ENCODE data around the gene CDH6. TPM values are rescaled to one million over a fixed set of nuclear protein-coding genes. Genes with fewer than 3 reads are reported as not detected.

The CDH6 gene
- total and polyA plus RNA-seq, 2 of the 13 experiments (the other 11 are each of a cell fraction or from before 2014, with no cell fraction given), result not detected

DNA sequence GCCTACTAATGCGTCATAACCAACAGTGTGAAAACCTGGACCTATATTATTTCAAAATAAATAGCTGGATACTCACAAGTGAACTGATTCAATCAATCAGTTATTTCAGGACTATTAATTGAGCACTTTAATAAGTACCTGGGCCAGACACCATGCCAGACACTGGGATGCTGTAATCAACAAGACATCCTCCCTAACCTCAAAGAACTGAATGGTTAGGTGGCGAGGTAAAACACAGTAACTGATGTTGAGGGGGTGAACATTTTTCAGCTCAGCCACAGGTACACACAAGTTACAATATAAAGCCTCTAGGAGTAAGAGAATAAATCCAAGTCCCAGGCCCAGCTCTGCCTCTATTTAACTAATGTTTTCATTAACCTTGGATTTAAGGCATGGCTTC is 24.0 kb downstream of the CDH6 start:
- no peak for DNase-seq (ENCODE audit: low spot score)
- 36% methylated on average over 2 of the region's 2 CpGs for WGBS (ENCODE audit: low lambda C conversion rate)
- Histone ChIP-seq H3K27ac (ENCODE audit: extremely low read length, insufficient read depth, low read length) (no peak overlapping the region), H3K9ac (ENCODE audit: insufficient read depth, low read depth, low read length) (no peak overlapping the region), H3K4me2 (ENCODE audit: low read depth, low read length) (no peak overlapping the region), H4K20me1 (ENCODE audit: insufficient read depth, low read length) (no peaks in the 10 kb centered on the region), H3K27me3 (ENCODE audit: control insufficient read depth in 1 of 2, insufficient read depth in 2 of 2, low read length in 2 of 2) (no peaks in the 10 kb centered on the region), H3K4me1 (ENCODE audit: insufficient read depth, low read length) (peaks cover 13% of the 10 kb centered on the region), H3K9me3 (ENCODE audit: low read length) (no peaks in the 10 kb centered on the region), H3K36me3 (replicated peaks in 1 of 2; ENCODE audit: control insufficient read depth in 1 of 2, insufficient read depth in 2 of 2, low read length in 2 of 2) (no peaks in the 10 kb centered on the region), H3K4me3 (replicated peaks in 1 of 3; ENCODE audit: insufficient read depth in 1 of 3, low read depth in 2 of 3, low read length in 3 of 3) (no peak overlapping the region), H3K79me2 (ENCODE audit: insufficient read depth, low read length) (no peaks in the 10 kb centered on the region), H2AFZ (ENCODE audit: low read length) (no peak overlapping the region)
- intact Hi-C loops (cut with micrococcal nuclease; ENCODE audit: unreplicated experiment) (no loop called here), in situ Hi-C loops (cut with HindIII; ENCODE audit: extremely low pct_ligation_motif_present, low pct_unique_long_range_greater_than_20kb) (loop anchor here (25.0 kb wide), 1 partner anchor 805 kb away; no protein-coding TSS in a partner anchor)
- CTCF ChIA-PET (ENCODE audit: low intra/inter-chr PET ratio, low total read pairs), result no interaction called here
- no TSS peak for BruUV-seq (replicated peaks)
- no peak for ATAC-seq
- TF ChIP-seq, protein P1, sequence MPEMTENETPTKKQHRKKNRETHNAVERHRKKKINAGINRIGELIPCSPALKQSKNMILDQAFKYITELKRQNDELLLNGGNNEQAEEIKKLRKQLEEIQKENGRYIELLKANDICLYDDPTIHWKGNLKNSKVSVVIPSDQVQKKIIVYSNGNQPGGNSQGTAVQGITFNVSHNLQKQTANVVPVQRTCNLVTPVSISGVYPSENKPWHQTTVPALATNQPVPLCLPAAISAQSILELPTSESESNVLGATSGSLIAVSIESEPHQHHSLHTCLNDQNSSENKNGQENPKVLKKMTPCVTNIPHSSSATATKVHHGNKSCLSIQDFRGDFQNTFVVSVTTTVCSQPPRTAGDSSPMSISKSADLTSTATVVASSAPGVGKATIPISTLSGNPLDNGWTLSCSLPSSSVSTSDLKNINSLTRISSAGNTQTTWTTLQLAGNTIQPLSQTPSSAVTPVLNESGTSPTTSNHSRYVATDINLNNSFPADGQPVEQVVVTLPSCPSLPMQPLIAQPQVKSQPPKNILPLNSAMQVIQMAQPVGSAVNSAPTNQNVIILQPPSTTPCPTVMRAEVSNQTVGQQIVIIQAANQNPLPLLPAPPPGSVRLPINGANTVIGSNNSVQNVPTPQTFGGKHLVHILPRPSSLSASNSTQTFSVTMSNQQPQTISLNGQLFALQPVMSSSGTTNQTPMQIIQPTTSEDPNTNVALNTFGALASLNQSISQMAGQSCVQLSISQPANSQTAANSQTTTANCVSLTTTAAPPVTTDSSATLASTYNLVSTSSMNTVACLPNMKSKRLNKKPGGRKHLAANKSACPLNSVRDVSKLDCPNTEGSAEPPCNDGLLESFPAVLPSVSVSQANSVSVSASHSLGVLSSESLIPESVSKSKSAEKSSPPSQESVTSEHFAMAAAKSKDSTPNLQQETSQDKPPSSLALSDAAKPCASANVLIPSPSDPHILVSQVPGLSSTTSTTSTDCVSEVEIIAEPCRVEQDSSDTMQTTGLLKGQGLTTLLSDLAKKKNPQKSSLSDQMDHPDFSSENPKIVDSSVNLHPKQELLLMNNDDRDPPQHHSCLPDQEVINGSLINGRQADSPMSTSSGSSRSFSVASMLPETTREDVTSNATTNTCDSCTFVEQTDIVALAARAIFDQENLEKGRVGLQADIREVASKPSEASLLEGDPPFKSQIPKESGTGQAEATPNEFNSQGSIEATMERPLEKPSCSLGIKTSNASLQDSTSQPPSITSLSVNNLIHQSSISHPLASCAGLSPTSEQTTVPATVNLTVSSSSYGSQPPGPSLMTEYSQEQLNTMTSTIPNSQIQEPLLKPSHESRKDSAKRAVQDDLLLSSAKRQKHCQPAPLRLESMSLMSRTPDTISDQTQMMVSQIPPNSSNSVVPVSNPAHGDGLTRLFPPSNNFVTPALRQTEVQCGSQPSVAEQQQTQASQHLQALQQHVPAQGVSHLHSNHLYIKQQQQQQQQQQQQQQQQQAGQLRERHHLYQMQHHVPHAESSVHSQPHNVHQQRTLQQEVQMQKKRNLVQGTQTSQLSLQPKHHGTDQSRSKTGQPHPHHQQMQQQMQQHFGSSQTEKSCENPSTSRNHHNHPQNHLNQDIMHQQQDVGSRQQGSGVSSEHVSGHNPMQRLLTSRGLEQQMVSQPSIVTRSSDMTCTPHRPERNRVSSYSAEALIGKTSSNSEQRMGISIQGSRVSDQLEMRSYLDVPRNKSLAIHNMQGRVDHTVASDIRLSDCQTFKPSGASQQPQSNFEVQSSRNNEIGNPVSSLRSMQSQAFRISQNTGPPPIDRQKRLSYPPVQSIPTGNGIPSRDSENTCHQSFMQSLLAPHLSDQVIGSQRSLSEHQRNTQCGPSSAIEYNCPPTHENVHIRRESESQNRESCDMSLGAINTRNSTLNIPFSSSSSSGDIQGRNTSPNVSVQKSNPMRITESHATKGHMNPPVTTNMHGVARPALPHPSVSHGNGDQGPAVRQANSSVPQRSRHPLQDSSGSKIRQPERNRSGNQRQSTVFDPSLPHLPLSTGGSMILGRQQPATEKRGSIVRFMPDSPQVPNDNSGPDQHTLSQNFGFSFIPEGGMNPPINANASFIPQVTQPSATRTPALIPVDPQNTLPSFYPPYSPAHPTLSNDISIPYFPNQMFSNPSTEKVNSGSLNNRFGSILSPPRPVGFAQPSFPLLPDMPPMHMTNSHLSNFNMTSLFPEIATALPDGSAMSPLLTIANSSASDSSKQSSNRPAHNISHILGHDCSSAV (CRISPR knock-in tag; IDR thresholded peaks at IDR 0.05; ENCODE audit: borderline replicate concordance), result no peak
- TF ChIP-seq ZNF253 (CRISPR knock-in tag; IDR thresholded peaks at IDR 0.05; ENCODE audit: borderline replicate concordance) (no peak), AHR (CRISPR knock-in tag; IDR thresholded peaks at IDR 0.05) (no peak), CENPBD1 (CRISPR knock-in tag; IDR thresholded peaks at IDR 0.05; ENCODE audit: borderline replicate concordance, low read depth) (no peak), MYC (CRISPR knock-in tag; IDR thresholded peaks at IDR 0.05; ENCODE audit: borderline replicate concordance) (no peak)
- FAIRE-seq, result no peak
- POLR2A ChIA-PET, result no interaction called here
